GM13976 (cell line): ENCODE data around the gene YWHAE.
"Not testable (repeated sequence)": the region's sequence is repeated elsewhere in the genome, so short reads cannot be mapped to it uniquely, and the experiment has no call there.

Experiments used
- DNase-seq: peaks from one replicate; pipeline ENCODE4 v3.0.0; 2012; ENCODE audit warnings: low spot score
- in situ Hi-C: fragments of 300-500 bp; cut with MboI; formaldehyde crosslinking; loops from one replicate; pipeline ENCODE4 v1.12.0; 2022; ENCODE audit warnings: low sequenced_read_pairs, mixed read lengths, inconsistent platforms; ENCODE audit not compliant: unreplicated experiment
- TF ChIP-seq, protein P1 (sequence below): IDR thresholded peaks from 2 replicates; pipeline ENCODE4 v1.5.1; 2012; ENCODE audit warnings: borderline replicate concordance, mild to moderate bottlenecking; ENCODE audit not compliant: insufficient read depth; ENCODE audit errors: extremely low read depth, missing control alignments, control extremely low read depth

The YWHAE gene

GRCh38 chr17:1421470-1421869, 21.4 kb upstream of the YWHAE start:
- no peak for DNase-seq
- in situ Hi-C loops, result no loop called here
- TF ChIP-seq, protein P1, sequence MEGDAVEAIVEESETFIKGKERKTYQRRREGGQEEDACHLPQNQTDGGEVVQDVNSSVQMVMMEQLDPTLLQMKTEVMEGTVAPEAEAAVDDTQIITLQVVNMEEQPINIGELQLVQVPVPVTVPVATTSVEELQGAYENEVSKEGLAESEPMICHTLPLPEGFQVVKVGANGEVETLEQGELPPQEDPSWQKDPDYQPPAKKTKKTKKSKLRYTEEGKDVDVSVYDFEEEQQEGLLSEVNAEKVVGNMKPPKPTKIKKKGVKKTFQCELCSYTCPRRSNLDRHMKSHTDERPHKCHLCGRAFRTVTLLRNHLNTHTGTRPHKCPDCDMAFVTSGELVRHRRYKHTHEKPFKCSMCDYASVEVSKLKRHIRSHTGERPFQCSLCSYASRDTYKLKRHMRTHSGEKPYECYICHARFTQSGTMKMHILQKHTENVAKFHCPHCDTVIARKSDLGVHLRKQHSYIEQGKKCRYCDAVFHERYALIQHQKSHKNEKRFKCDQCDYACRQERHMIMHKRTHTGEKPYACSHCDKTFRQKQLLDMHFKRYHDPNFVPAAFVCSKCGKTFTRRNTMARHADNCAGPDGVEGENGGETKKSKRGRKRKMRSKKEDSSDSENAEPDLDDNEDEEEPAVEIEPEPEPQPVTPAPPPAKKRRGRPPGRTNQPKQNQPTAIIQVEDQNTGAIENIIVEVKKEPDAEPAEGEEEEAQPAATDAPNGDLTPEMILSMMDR, result no peak

GRCh38 chr17:1420981-1421380, 21.0 kb upstream of the YWHAE start:
- in situ Hi-C loops, result no loop called here
- DNase-seq, result no peak
- TF ChIP-seq, protein P1, result no peak

DNA sequence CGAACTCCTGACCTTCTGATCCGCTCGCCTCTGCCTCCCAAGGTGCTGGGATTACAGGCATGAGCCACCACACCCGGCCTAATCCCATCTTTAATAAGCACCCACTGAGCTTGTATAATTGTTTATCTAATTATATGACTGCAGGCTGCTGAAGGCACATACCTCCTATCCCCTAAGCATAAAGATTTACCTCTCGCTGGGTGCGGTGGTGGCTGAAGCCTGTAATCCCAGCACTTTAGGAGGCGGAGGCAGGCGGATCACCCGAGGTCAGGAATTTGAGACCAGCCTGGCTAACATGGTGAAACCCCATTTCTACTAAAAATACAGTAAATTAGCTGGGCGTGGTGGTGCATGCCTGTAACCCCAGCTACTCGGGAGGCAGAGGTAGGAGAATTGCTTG, 20.1 kb upstream of the YWHAE start:
- DNase-seq, result no peak
- TF ChIP-seq, protein P1, result no peak
- in situ Hi-C loops, result no loop called here

DNA sequence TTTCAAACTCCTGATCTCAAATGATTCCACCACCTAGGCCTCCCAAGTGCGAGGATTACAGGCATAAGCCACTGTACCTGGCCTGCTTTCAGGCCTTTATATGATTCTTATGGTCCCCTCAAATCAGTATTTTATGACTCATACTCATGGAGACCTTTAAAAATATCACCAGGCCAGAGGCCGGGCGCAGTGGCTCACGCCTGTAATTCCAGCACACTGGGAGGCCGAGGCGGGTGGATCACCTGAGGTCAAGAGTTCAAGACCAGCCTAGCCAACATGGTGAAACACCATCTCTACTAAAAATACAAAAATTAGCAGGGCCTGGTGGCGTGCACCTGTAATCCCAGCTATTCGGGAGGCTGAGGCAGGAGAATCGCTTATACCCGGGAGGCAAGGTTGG, 18.5 kb upstream of the YWHAE start:
- in situ Hi-C loops, DNase-seq: not testable (repeated sequence)

- TF ChIP-seq, protein P1, result no peak
- DNase-seq, result no peak
- in situ Hi-C loops, result no loop called here
These were observed 16.4 kb upstream of the YWHAE start for GRCh38 chr17:1416414-1416813.

DNA sequence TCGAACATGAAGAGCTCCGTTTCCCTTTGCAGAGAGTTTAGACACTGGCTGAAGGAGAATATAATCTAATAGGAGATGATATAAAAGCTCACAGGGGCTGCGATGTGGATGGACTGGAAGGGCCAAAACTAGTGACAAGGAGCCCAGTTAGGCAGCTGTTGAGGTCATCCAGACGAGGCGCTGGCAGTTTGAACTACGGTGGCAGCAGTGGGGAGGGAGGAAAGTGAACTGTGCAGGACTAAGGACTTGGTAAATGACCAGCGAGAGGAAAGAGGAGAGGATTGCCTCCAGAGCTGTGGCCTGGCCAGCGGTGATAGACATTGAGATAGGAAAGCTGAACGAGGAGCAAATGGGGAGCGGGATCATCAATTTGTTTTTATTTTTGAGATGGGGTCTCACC, 14.6 kb upstream of the YWHAE start:
- in situ Hi-C loops, result no loop called here
- TF ChIP-seq, protein P1, result no peak
- no peak for DNase-seq

DNA sequence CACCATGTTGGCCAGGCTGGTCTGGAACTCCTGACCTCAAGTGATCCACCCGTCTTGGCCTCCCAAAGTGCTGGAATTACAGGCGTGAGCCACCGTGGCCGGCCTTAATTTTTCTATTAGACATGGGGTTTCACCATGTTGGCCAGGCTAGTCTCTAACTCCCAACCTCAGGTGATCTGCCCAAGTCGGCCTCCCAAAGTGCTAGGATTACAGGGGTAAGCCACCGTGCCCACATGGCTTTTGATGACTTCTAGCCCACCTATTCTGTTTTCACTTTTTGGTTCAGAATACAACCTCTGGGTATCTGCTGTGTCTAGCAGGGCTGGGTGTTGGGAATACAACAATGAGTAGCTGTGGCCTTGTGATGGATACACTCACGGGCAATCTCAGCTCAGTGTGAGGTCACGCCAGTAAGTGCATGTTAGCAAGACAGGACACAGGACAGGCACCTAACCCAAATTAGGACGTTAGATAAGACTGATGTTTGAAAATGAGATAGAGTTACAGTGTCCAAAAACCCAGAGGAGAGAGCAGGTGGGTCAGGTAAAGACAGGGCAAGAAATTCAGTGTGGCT, 14.1 kb upstream of the YWHAE start:
- TF ChIP-seq, protein P1, result no peak
- in situ Hi-C loops, result no loop called here
- no peak for DNase-seq
